KG1 (cell line): ENCODE results near the gene TSKU.

Experiments
- DNase-seq: peaks from one replicate; lab custom pipeline; 2025; lab: John Stamatoyannopoulos, UW

The TSKU gene

GRCh38 chr11:76752321-76753143 lies 30.6 kb upstream of the TSKU start:
- DNase-seq: no peak

GRCh38 chr11:76753449-76753848 lies 29.7 kb upstream of the TSKU start:
- no peak for DNase-seq

GRCh38 chr11:76753950-76754349 lies 29.2 kb upstream of the TSKU start:
- DNase-seq: no peak

- DNase-seq: no peak
These were observed 26.8 kb upstream of the TSKU start for GRCh38 chr11:76756341-76756741.

GRCh38 chr11:76758311-76758710 lies 24.8 kb upstream of the TSKU start:
- DNase-seq: no peak

GRCh38 chr11:76759092-76759491 lies 24.1 kb upstream of the TSKU start:
- DNase-seq: no peak

GRCh38 chr11:76759517-76759916 lies 23.6 kb upstream of the TSKU start:
- DNase-seq: no peak

GRCh38 chr11:76760236-76760635 lies 22.9 kb upstream of the TSKU start:
- DNase-seq: no peak

- no peak for DNase-seq
These were observed 21.3 kb upstream of the TSKU start for GRCh38 chr11:76761718-76762355.

- no peak for DNase-seq
These were observed 20.8 kb upstream of the TSKU start for GRCh38 chr11:76762356-76762752.

GRCh38 chr11:76762867-76763572 lies 20.1 kb upstream of the TSKU start:
- no peak for DNase-seq

- no peak for DNase-seq
These were observed 19.4 kb upstream of the TSKU start for GRCh38 chr11:76763573-76764346.

GRCh38 chr11:76764941-76765665 lies 18.1 kb upstream of the TSKU start:
- no peak for DNase-seq

- DNase-seq: no peak
These were observed 17.2 kb upstream of the TSKU start for GRCh38 chr11:76765863-76766350.

- no peak for DNase-seq
These were observed 16.6 kb upstream of the TSKU start for GRCh38 chr11:76766521-76766920.

GRCh38 chr11:76767659-76768058 lies 15.5 kb upstream of the TSKU start:
- DNase-seq: no peak

GRCh38 chr11:76768088-76768908 lies 14.9 kb upstream of the TSKU start:
- DNase-seq: peak; percentile 95

GRCh38 chr11:76768909-76769560 lies 14.1 kb upstream of the TSKU start:
- no peak for DNase-seq

GRCh38 chr11:76769645-76770586 lies 13.2 kb upstream of the TSKU start:
- DNase-seq: no peak
